GM12878 (cell line): ENCODE measurements around the gene MYL7. TPM values are rescaled to one million over a fixed set of nuclear protein-coding genes. Genes with fewer than 3 reads are reported as not detected.

ENCODE experiments used
- ATAC-seq: fragments of 200-7000 bp; cut with Tn5 transposase; 3 replicates; pipeline ENCODE4 v1.9.1; 2020; ENCODE audit warnings: mild to moderate bottlenecking, moderate library complexity
- BruUV-seq: library from RNA; stranded (reverse); fragments of 400-500 nt; replicated peaks from 2 replicates; lab custom pipeline; 2021; lab: Mats Ljungman, UMichigan
- CTCF ChIA-PET: fragments of 300-600 bp; sonication (Branson Sonifier 250); formaldehyde crosslinking; extraction: SDS; loops from one replicate; lab custom pipeline; 2021; ENCODE audit warnings: inconsistent platforms; lab: Yijun Ruan, JAX
- POLR2A ChIA-PET: fragments of 350-600 bp; formaldehyde crosslinking; extraction: SDS; loops from one replicate; lab custom pipeline; 2021; ENCODE audit warnings: inconsistent platforms; lab: Charles Lee
- RAD21 ChIA-PET: fragments of 300-600 bp; sonication (Branson Sonifier 250); formaldehyde crosslinking; loops from one replicate; lab custom pipeline; 2023; ENCODE audit warnings: antibody characterized with exemption; ENCODE audit not compliant: unreplicated experiment; lab: Charles Lee
- SMC1A ChIA-PET: fragments of 300-600 bp; sonication (Branson Sonifier 250); formaldehyde crosslinking; loops from one replicate; lab custom pipeline; 2023; ENCODE audit not compliant: unreplicated experiment, uncharacterized antibody; lab: Charles Lee
- DNase-seq: peaks from one replicate; pipeline ENCODE4 v3.0.0-alpha.2; 2011; ENCODE audit warnings: low read depth, low spot score
- FAIRE-seq: peaks from 3 replicates; lab custom pipeline; 2011; peaks lifted over from hg19 to GRCh38; lab: Jason Lieb, UNC
- H2AFZ ChIP-seq: 2 replicates; pipeline ENCODE4 v1.6.0; 2011; ENCODE audit warnings: low read depth, low read length, control low read depth; ENCODE audit not compliant: control insufficient read depth
- H3K27ac ChIP-seq: 2 replicates; pipeline ENCODE4 v1.5.1; 2011; ENCODE audit warnings: control low read depth; ENCODE audit not compliant: control insufficient read depth, insufficient read depth
- H3K27me3 ChIP-seq, 2 experiments: replicated peaks in 1 of 2; 2 replicates each; pipeline versions ENCODE4 v1.6.0 to v1.6.1; 2011; ENCODE audit warnings: low read length in 1 of 2; ENCODE audit not compliant: control insufficient read depth in 2 of 2, insufficient read depth in 2 of 2
- H3K36me3 ChIP-seq, 2 experiments: 2 replicates each; pipeline ENCODE4 v1.5.1; 2011; ENCODE audit warnings: low read length in 1 of 2; ENCODE audit not compliant: control insufficient read depth in 2 of 2, insufficient read depth in 2 of 2
- H3K4me1 ChIP-seq: 2 replicates; pipeline ENCODE4 v1.6.1; 2011; ENCODE audit warnings: mild to moderate bottlenecking, low read length, moderate library complexity, mixed read lengths; ENCODE audit not compliant: control insufficient read depth, insufficient read depth
- H3K4me2 ChIP-seq: 2 replicates; pipeline ENCODE4 v1.6.0; 2011; ENCODE audit warnings: control low read depth; ENCODE audit not compliant: control insufficient read depth, insufficient read depth
- H3K4me3 ChIP-seq: fragments of 200-600 bp; sonication (generic); 2 replicates; pipeline ENCODE4 v1.5.1; 2016
- H3K79me2 ChIP-seq: 2 replicates; pipeline ENCODE4 v1.6.0; 2011; ENCODE audit warnings: low read length; ENCODE audit not compliant: control insufficient read depth, insufficient read depth
- H3K9ac ChIP-seq: 2 replicates; pipeline ENCODE4 v1.8.0; 2011; ENCODE audit warnings: low read length, control low read depth, mixed read lengths; ENCODE audit not compliant: control insufficient read depth, insufficient read depth
- H3K9me3 ChIP-seq: replicated peaks from 3 replicates; pipeline ENCODE4 v1.5.1; 2011; ENCODE audit warnings: mild to moderate bottlenecking, low read length; ENCODE audit not compliant: control insufficient read depth, insufficient read depth
- H4K20me1 ChIP-seq: 2 replicates; pipeline ENCODE4 v1.6.0; 2011; ENCODE audit not compliant: control insufficient read depth, insufficient read depth
- BRCA1 ChIP-seq: IDR thresholded peaks from 2 replicates; pipeline ENCODE4 v1.6.1; 2011; ENCODE audit warnings: low read depth, low read length, improper control_type of control experiment
- CEBPB ChIP-seq, 2 experiments: fragments of 150-350 bp in 1 of 2; IDR thresholded peaks; 2 replicates each; pipeline ENCODE4 v1.6.1; 2012 to 2014; ENCODE audit warnings: low read depth in 2 of 2, low read length in 2 of 2, borderline replicate concordance in 1 of 2, inconsistent platforms in 1 of 2
- DPF2 ChIP-seq: fragments of 450-650 bp; IDR thresholded peaks from 2 replicates; pipeline ENCODE4 v1.6.1; 2017; ENCODE audit warnings: mild to moderate bottlenecking
- FOS ChIP-seq: IDR thresholded peaks from 3 replicates; pipeline ENCODE4 v1.6.1; 2011; ENCODE audit warnings: borderline replicate concordance; ENCODE audit not compliant: insufficient read length; ENCODE audit errors: extremely low read depth
- FOXK2 ChIP-seq: fragments of 450-650 bp; IDR thresholded peaks from 2 replicates; pipeline ENCODE4 v1.6.1; 2017; ENCODE audit warnings: mild to moderate bottlenecking, moderate library complexity
- FOXM1 ChIP-seq: IDR thresholded peaks from 2 replicates; pipeline ENCODE4 v1.6.1; 2012; ENCODE audit warnings: low read depth, mild to moderate bottlenecking, inconsistent platforms, low read length, moderate library complexity
- HDAC6 ChIP-seq: fragments of 200-600 bp; sonication (generic); IDR thresholded peaks from one replicate; pipeline ENCODE4 v1.8.0; 2017; ENCODE audit warnings: antibody characterized with exemption; ENCODE audit not compliant: unreplicated experiment
- JUND ChIP-seq: IDR thresholded peaks from 2 replicates; pipeline ENCODE4 v1.6.1; 2012; ENCODE audit warnings: low read depth, mild to moderate bottlenecking, low read length, improper control_type of control experiment, moderate library complexity
- MYC ChIP-seq: IDR thresholded peaks from 2 replicates; pipeline ENCODE4 v1.6.1; 2011; ENCODE audit warnings: mild to moderate bottlenecking, low read length, moderate library complexity, inconsistent platforms; ENCODE audit not compliant: insufficient read depth, insufficient replicate concordance, insufficient read length, severe bottlenecking
- NBN ChIP-seq: fragments of 450-650 bp; IDR thresholded peaks from 2 replicates; pipeline ENCODE4 v1.6.1; 2016
- NFIC ChIP-seq: IDR thresholded peaks from 2 replicates; pipeline ENCODE4 v1.6.1; 2012; ENCODE audit warnings: low read depth, mild to moderate bottlenecking, inconsistent platforms, low read length, moderate library complexity
- NRF1 ChIP-seq: conservative IDR thresholded peaks from 2 replicates; pipeline ENCODE4 v1.6.1; 2011; ENCODE audit warnings: mild to moderate bottlenecking, low read depth, low read length, improper control_type of control experiment
- PAX5 ChIP-seq: IDR thresholded peaks from 2 replicates; pipeline ENCODE4 v1.6.1; 2011; ENCODE audit warnings: low read depth, low read length, borderline replicate concordance
- PBX3 ChIP-seq: IDR thresholded peaks from 2 replicates; pipeline ENCODE4 v1.6.1; 2011; ENCODE audit warnings: mild to moderate bottlenecking, low read depth, low read length, moderate library complexity; ENCODE audit not compliant: insufficient replicate concordance
- POLR2AphosphoS5 ChIP-seq: IDR thresholded peaks from 2 replicates; pipeline ENCODE4 v1.6.1; 2011; ENCODE audit warnings: mild to moderate bottlenecking, low read length, inconsistent platforms
- POU2F2 ChIP-seq: IDR thresholded peaks from 3 replicates; pipeline ENCODE4 v1.6.1; 2011; ENCODE audit warnings: low read depth, mild to moderate bottlenecking, low read length, borderline replicate concordance
- SIN3A ChIP-seq: IDR thresholded peaks from 2 replicates; pipeline ENCODE4 v1.6.1; 2012; ENCODE audit warnings: low read depth, low read length, improper control_type of control experiment
- SIX5 ChIP-seq: IDR thresholded peaks from 2 replicates; pipeline ENCODE4 v1.6.1; 2011; ENCODE audit warnings: mild to moderate bottlenecking, low read depth, low read length, moderate library complexity; ENCODE audit not compliant: severe bottlenecking
- YBX1 ChIP-seq: fragments of 450-650 bp; IDR thresholded peaks from 2 replicates; pipeline ENCODE4 v1.6.1; 2016; ENCODE audit warnings: antibody characterized with exemption
- ZZZ3 ChIP-seq: IDR thresholded peaks from 2 replicates; pipeline ENCODE4 v1.6.1; 2011; ENCODE audit warnings: low read depth; ENCODE audit not compliant: control insufficient read depth, insufficient read length
- WGBS: methylation state at CpG from one replicate; pipeline ENCODE4 v1.1.6; 2016; ENCODE audit warnings: low lambda C conversion rate; ENCODE audit not compliant: insufficient replicate concordance, insufficient coverage; ENCODE audit errors: missing lambda C conversion rate; 5-methylcytosine and 5-hydroxymethylcytosine counted together
- in situ Hi-C: fragments of 300-500 bp; cut with MboI; formaldehyde crosslinking; loops from 9 replicates; pipeline ENCODE4 v1.14.3; 2018; ENCODE audit warnings: mixed read lengths
- intact Hi-C: fragments of 100-400 bp; cut with micrococcal nuclease; formaldehyde crosslinking; loops from one replicate; pipeline ENCODE4 v1.14.2; 2022; ENCODE audit not compliant: unreplicated experiment
- polyA plus RNA-seq, 11 experiments: library from polyadenylated mRNA; depleted of rRNA in 4 of 11; unstranded in 6 of 11; stranded (reverse) in 5 of 11; fragments of >200 nt; fragmentation: Nextera tagmentation in 4 of 11; fragmentation: Illumina TruSeq in 1 of 11; extraction: Ambion mirVana in 4 of 11; extraction: Trizol in 1 of 11; gene quantifications; 1 replicate in 1 of 11; 2 replicates in 10 of 11; pipeline versions ENCODE4 v1.2.1 to v1.2.3, GENCODE V29; 2011 to 2016; ENCODE audit warnings: inconsistent platforms in 2 of 11, missing spikeins in 2 of 11, low read depth in 1 of 11
- total RNA-seq, 4 experiments: library from RNA; depleted of rRNA in 3 of 4; stranded (reverse); fragments of >200 nt in 3 of 4; fragmentation: Illumina TruSeq in 1 of 4; extraction: Trizol in 1 of 4; gene quantifications; 2 replicates each; pipeline versions ENCODE4 v1.2.1 to v1.2.3, GENCODE V29; 2013 to 2021

Gene MYL7
- total and polyA plus RNA-seq, 10 of the 15 experiments (the other 5 are each of a cell fraction or from before 2014, with no cell fraction given) = 1.9 TPM; not detected in 9

GRCh38 chr7:44116087-44116788, 24.9 kb downstream of the MYL7 start:
- in situ Hi-C loops = no loop called here
- Histone ChIP-seq H3K4me2 (no peak overlapping the region), H4K20me1 (no peaks in the 10 kb centered on the region), H3K36me3 (peaks cover 8 to 12% of the 10 kb centered on the region in 2 experiments; a peak in 3 of 4 replicates), H3K4me3 (no peak overlapping the region), H3K4me1 (no peaks in the 10 kb centered on the region), H3K27ac (no peak overlapping the region), H2AFZ (no peak overlapping the region), H3K9me3 (no peaks in the 10 kb centered on the region), H3K79me2 (no peaks in the 10 kb centered on the region; the same call in 1 of the 2 replicates), H3K9ac (no peak overlapping the region), H3K27me3 (no peaks in the 10 kb centered on the region)
- FAIRE-seq = no peak
- no peak for TF ChIP-seq NRF1
- TF ChIP-seq FOS = no peak
- TF ChIP-seq NFIC = no peak
- TF ChIP-seq FOXM1 = no peak
- no peak for TF ChIP-seq YBX1
- no peak for TF ChIP-seq BRCA1
- TF ChIP-seq CEBPB (IDR thresholded peaks at IDR 0.05; ENCODE audit: borderline replicate concordance in 1 of 2, low read depth in 2 of 2, low read length in 2 of 2) = no peak
- TF ChIP-seq PAX5 = no peak
- no peak for TF ChIP-seq ZZZ3
- TF ChIP-seq FOXK2 = no peak
- no peak for TF ChIP-seq SIX5
- no peak for TF ChIP-seq HDAC6
- TF ChIP-seq JUND = no peak
- TF ChIP-seq MYC = no peak
- no peak for TF ChIP-seq NBN
- no peak for TF ChIP-seq POLR2AphosphoS5
- TF ChIP-seq PBX3 = no peak
- TF ChIP-seq SIN3A = no peak
- no peak for TF ChIP-seq DPF2
- no peak for TF ChIP-seq POU2F2
- ChIA-PET RAD21 (no interaction called here), SMC1A (no interaction called here), POLR2A (no interaction called here), CTCF (interaction anchor here (0.6 kb wide), 1 partner anchor 47 kb away, joined by 3 read pairs; no protein-coding TSS in a partner anchor)
- no peak for DNase-seq
- BruUV-seq = no TSS peak
- ATAC-seq = no peak
- intact Hi-C loops = no loop called here
- WGBS = 90% methylated on average over 17 of the region's 17 CpGs
